ENCODE results near the gene DNAAF5. TPM values are rescaled to one million over a fixed set of nuclear protein-coding genes. Genes with fewer than 3 reads are reported as not detected.
A peak's percentile ranks its signal among the peaks of the same experiment; 100 is the strongest.

Gene DNAAF5
- total RNA-seq (ENCODE audit: low replicate concordance): 42.4 and 45.6 TPM in 2 replicates
- long read RNA-seq, partial matches to known transcripts: 19 of 27 reads
- long read RNA-seq, other reads (novel, unspliced or antisense): 5 of 27 reads

DNA sequence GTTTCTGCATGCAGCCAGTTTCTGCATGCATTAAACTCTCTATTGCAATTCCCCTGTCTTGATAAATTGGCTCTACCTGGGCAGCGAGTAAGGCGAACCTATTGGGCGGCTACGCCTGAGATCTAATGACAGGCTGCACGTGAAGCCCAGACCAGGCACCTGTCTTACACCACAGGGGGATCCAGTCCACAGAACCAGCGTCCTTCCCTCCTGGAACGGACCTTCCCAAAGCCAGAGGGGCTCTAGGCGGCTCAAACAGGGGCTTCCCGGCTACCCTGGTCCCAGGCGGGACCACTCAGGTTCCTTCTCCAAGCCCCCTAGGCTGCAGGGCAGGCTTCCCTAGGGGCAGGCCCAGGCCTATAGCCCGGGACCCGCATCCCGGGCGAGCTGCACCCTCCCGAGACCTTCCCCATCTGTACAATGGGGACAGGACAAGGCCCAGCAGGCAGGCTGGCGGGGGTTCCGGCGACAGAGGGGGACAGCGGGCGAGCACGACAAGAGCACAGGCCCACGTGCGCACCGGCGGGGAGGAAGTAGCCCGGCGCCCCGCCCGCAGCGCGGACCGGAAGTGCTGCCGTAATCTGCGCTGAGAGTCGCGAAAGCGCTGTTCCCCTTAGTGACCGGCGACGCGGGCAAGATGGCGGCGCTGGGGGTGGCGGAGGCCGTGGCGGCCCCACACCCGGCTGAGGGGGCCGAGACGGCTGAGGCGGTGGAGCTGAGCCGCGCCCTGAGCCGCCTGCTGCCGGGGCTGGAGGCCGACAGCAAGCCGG is at the start of gene DNAAF5:
Gene DNAAF5 (plus strand): TSS at position 616 of the 770 bp plus-strand sequence. CDS start 22 bp downstream, at position 638.
- Mint-ChIP-seq H3K27ac (peak within 1 kb of the TSS; percentile 93), H3K36me3 (peaks cover 35% of the 10 kb centered on the region), H3K27me3 (no peaks in the 10 kb centered on the region), H3K9me3 (peaks cover 26% of the 10 kb centered on the region), H3K4me1 (ENCODE audit: unreplicated experiment) (peaks cover 16% of the 10 kb centered on the region), H3K4me3 (peak within 1 kb of the TSS; percentile 90)
- DNase-seq (ENCODE audit: extremely low spot score, unreplicated experiment): peak; percentile 88
- TF ChIP-seq, protein P1, sequence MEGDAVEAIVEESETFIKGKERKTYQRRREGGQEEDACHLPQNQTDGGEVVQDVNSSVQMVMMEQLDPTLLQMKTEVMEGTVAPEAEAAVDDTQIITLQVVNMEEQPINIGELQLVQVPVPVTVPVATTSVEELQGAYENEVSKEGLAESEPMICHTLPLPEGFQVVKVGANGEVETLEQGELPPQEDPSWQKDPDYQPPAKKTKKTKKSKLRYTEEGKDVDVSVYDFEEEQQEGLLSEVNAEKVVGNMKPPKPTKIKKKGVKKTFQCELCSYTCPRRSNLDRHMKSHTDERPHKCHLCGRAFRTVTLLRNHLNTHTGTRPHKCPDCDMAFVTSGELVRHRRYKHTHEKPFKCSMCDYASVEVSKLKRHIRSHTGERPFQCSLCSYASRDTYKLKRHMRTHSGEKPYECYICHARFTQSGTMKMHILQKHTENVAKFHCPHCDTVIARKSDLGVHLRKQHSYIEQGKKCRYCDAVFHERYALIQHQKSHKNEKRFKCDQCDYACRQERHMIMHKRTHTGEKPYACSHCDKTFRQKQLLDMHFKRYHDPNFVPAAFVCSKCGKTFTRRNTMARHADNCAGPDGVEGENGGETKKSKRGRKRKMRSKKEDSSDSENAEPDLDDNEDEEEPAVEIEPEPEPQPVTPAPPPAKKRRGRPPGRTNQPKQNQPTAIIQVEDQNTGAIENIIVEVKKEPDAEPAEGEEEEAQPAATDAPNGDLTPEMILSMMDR (conservative IDR thresholded peaks at IDR 0.05): no peak

DNA sequence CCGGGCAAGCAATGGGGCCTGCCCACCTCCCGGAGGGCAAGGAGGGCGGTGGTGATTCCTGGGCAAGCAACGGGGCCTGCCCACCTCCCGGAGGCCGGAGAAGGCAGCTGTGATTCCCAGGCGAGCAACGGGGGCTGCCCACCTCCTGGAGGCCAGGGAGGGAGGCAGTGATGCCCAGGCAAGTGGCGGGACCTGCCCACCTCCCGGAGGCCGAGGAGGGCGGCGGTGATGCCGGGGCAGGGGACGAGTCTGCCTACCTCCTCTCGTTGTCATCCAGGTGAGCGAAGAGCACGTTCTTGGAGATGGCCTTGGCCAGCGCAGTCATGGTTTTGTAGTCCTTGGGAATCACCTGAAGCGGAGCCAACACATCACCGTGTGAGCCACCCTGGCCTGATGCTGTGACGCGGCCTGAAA is 49.5 kb upstream of the DNAAF5 start:
- Mint-ChIP-seq H3K36me3 (peaks cover 19% of the 10 kb centered on the region), H3K27ac (no peak overlapping the region), H3K27me3 (no peaks in the 10 kb centered on the region), H3K4me3 (no peak overlapping the region), H3K4me1 (ENCODE audit: unreplicated experiment) (no peaks in the 10 kb centered on the region), H3K9me3 (no peaks in the 10 kb centered on the region)
- DNase-seq (ENCODE audit: extremely low spot score, unreplicated experiment): no peak
- TF ChIP-seq, protein P1 (conservative IDR thresholded peaks at IDR 0.05): no peak

DNA sequence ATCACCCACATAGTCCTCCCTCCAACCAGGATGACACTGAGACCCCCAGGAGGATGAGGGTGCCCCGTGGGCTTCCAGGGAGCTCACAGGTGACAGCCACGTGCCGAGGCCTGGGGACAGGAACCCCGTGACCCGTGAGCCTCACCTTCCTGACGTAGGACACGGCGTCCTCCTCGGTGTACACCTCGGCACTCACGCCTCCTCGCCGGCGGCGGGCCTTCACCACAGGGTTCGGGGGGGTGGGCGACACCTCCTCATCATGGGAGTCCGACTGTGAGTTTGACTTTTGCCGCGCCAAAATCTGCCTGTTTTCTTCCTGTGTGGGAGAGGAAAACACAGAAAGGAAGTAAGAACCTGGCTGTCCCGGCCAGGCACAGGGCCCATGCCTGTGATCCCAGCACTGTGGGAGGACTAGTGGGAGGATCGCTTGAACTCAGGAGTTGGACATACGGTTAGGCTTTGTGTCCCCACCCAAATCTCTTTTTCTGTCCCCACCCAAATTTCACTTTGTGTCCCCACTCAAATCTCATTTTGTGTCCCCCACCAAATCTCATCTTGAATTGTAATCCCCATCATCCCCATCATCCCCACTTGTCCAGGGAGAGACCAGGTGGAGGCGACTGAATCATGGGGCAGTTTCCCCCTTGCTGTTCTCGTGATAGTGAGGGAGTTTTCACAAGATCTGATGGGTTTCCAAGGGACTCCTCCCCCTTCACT is 45.9 kb upstream of the DNAAF5 start:
- Mint-ChIP-seq H3K9me3 (peaks cover 6% of the 10 kb centered on the region), H3K4me3 (no peak overlapping the region), H3K27me3 (no peaks in the 10 kb centered on the region), H3K4me1 (ENCODE audit: unreplicated experiment) (no peaks in the 10 kb centered on the region), H3K36me3 (peaks cover 22% of the 10 kb centered on the region), H3K27ac (no peak overlapping the region)
- TF ChIP-seq, protein P1 (conservative IDR thresholded peaks at IDR 0.05): no peak
- no peak for DNase-seq (ENCODE audit: extremely low spot score, unreplicated experiment)

DNA sequence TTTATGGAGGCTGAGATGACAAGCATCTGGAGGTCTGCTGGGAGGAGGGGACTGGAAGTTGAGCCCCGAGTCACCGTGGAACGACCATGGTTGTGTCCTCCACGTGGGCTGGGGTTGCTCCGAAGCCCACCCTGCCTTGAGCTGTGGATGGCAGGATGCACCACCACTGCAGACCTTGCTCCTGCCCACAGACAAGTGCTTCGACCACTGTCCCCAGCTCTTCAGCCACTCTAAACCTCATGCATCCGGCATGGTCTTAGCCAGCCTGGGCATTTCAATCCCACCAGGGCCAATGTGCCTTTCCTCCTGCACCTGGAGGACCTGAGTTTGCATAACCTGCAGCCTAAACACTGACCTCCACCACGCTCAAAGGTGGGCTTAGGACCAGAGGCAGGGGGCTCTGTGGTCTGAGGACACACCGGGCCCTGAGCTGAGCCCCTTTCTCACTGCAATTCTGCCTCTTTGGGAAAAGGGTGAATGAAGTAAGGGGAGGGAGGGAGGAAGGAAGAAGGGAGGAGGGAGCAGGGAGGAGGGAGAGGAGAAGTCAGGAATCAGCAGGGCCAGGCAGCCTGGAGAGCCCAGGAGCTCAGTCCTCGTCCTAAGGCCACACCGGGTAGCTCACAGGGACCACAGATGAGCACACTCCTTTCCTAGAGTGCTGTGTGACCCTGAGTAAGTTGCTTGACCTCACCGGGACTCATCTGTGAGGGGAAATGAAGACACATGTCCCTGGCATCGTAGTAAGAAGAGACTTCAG is 44.8 kb upstream of the DNAAF5 start:
- Mint-ChIP-seq H3K27me3 (no peaks in the 10 kb centered on the region), H3K9me3 (peaks cover 11% of the 10 kb centered on the region), H3K36me3 (peaks cover 17% of the 10 kb centered on the region), H3K27ac (no peak overlapping the region), H3K4me3 (no peak overlapping the region), H3K4me1 (ENCODE audit: unreplicated experiment) (no peaks in the 10 kb centered on the region)
- TF ChIP-seq, protein P1 (conservative IDR thresholded peaks at IDR 0.05): no peak
- no peak for DNase-seq (ENCODE audit: extremely low spot score, unreplicated experiment)

DNA sequence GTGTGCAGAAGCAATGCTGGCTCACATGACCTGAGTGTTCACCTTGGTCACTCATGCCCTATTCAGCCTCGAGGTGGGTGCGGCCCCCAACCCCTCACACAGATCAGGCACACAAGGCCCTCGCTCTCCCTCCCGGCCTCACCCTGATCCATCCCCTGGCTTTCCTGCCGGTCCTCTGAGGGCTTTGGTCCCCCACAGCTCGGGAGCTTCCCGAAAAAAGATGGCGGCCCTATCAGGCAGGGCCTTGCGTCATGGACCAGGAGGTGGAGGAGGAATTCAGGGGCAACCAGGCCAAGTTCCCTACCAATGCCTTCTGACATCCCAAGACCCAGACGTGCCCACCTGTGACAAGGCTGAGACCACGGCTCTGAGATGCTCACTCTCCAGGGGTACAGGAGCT is 43.7 kb upstream of the DNAAF5 start:
- peaks cover 25% of the 10 kb centered on the region for H3K36me3 Mint-ChIP-seq
- no peak overlapping the region for H3K4me3 Mint-ChIP-seq
- H3K9me3 Mint-ChIP-seq: peaks cover 18% of the 10 kb centered on the region
- TF ChIP-seq, protein P1 (conservative IDR thresholded peaks at IDR 0.05): no peak
- H3K27ac Mint-ChIP-seq: no peak overlapping the region
- H3K27me3 Mint-ChIP-seq: no peaks in the 10 kb centered on the region
- no peaks in the 10 kb centered on the region for H3K4me1 Mint-ChIP-seq (ENCODE audit: unreplicated experiment)
- DNase-seq (ENCODE audit: extremely low spot score, unreplicated experiment): no peak

Data from type B pancreatic cell (in vitro differentiated cells).